Cardiac muscle cell (in vitro differentiated cells and primary cell): ENCODE measurements around the gene USB1. TPM values are rescaled to one million over a fixed set of nuclear protein-coding genes. Genes with fewer than 3 reads are reported as not detected.

Source experiments
- DNase-seq, 2 donors: peaks; one replicate each; pipeline versions ENCODE4 v3.0.0 to v3.0.0-alpha.2; 2010 to 2017; ENCODE audit warnings: low read depth in 1 of 2, low spot score in 1 of 2
- H3K27ac ChIP-seq: fragments of 200-600 bp; sonication (generic); 2 replicates; pipeline ENCODE4 v1.5.1; 2016
- H3K27me3 ChIP-seq: fragments of 200-600 bp; sonication (generic); 2 replicates; pipeline ENCODE4 v1.6.0; 2016; ENCODE audit warnings: control low read depth
- H3K36me3 ChIP-seq: fragments of 200-600 bp; sonication (generic); 2 replicates; pipeline ENCODE4 v1.5.1; 2016; ENCODE audit warnings: control low read depth
- H3K4me1 ChIP-seq: fragments of 200-600 bp; sonication (generic); 2 replicates; pipeline ENCODE4 v1.8.1; 2017; ENCODE audit warnings: low read depth, mild to moderate bottlenecking, mixed run types
- H3K4me3 ChIP-seq: fragments of 200-600 bp; sonication (generic); 2 replicates; pipeline ENCODE4 v1.5.1; 2016; ENCODE audit warnings: mild to moderate bottlenecking
- H3K9me3 ChIP-seq: fragments of 200-600 bp; sonication (generic); 2 replicates; pipeline ENCODE4 v1.5.1; 2017; ENCODE audit warnings: low read depth, mild to moderate bottlenecking, control low read depth
- polyA plus RNA-seq: library from polyadenylated mRNA; unstranded; fragments of >200 nt; fragmentation: Nextera tagmentation; extraction: Ambion mirVana; gene quantifications from 2 replicates; pipeline ENCODE4 v1.2.1, GENCODE V29; 2016
- total RNA-seq: library from RNA; depleted of rRNA; stranded (reverse); fragments of >200 nt; gene quantifications from 2 replicates; pipeline ENCODE4 v1.2.3, GENCODE V29; 2016
- TF ChIP-seq, protein P1 (sequence below): IDR thresholded peaks from 2 replicates; pipeline ENCODE4 v1.5.1; 2012; ENCODE audit warnings: low read depth, mild to moderate bottlenecking, low read length

The USB1 gene
- total and polyA plus RNA-seq, 2 experiments from 2014 or later: 48.3 to 60.8 TPM

DNA sequence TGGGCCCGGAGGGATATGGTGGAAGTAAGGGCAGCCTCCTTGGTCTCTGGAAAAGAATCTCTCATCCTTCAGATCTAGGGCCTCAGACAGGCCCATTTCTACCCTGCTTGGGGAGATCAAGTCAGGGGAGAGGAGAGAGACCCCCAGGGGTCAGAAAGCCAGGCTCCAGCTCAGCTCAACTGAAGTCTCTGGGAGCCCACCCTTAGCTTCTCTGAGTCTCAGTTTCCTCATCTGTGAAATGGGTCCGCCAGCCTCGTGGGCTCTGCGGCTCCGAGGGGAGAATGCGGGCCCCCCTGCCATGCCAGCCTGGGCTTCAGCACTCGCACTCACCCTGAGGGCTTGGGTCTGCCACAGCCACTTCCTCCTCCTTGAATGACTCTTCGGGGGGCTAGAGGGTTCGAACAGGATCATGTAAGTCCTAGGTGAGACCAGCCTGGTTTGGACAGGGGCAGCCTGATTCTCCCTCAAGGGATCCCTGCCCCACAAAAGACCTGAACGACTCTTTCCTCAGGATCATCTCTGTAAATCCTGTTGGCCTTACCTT lies 37.0 kb upstream of the USB1 start:
- no peaks in the 10 kb centered on the region for H3K36me3 ChIP-seq
- H3K9me3 ChIP-seq: no peaks in the 10 kb centered on the region
- TF ChIP-seq, protein P1, sequence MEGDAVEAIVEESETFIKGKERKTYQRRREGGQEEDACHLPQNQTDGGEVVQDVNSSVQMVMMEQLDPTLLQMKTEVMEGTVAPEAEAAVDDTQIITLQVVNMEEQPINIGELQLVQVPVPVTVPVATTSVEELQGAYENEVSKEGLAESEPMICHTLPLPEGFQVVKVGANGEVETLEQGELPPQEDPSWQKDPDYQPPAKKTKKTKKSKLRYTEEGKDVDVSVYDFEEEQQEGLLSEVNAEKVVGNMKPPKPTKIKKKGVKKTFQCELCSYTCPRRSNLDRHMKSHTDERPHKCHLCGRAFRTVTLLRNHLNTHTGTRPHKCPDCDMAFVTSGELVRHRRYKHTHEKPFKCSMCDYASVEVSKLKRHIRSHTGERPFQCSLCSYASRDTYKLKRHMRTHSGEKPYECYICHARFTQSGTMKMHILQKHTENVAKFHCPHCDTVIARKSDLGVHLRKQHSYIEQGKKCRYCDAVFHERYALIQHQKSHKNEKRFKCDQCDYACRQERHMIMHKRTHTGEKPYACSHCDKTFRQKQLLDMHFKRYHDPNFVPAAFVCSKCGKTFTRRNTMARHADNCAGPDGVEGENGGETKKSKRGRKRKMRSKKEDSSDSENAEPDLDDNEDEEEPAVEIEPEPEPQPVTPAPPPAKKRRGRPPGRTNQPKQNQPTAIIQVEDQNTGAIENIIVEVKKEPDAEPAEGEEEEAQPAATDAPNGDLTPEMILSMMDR: no peak
- no peak for DNase-seq
- no peaks in the 10 kb centered on the region for H3K27me3 ChIP-seq
- no peaks in the 10 kb centered on the region for H3K4me1 ChIP-seq
- H3K4me3 ChIP-seq: no peak overlapping the region
- no peak overlapping the region for H3K27ac ChIP-seq

DNA sequence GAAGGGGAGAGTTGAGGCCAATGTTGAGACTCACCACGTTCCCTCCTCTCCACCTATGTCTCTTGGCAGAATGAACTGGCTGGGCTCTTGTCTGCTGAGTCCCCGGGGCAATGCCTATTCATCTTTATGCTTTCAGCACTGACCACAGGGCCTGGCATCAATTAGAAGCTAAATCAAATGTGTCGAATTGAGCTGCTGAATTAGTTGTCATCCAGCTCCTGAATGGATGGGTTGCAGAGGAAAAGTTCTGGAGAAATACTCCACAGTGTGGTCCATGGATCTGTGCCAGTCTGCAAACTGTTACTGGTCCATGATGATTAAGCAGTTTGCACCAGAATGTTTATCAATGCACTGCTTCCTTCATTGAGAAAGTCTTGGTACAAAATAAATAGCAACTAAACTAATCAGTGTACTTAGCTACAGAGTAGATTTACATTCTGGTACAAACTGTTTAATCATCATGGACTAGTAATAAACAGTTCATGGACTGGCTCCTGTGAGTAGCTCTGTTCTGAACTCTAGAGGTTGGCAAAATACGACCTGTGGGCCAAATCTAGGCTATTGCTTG lies 34.9 kb upstream of the USB1 start:
- DNase-seq: peak in 1 of 2 donors; percentile 50
- H3K27ac ChIP-seq: no peak overlapping the region
- H3K27me3 ChIP-seq: no peaks in the 10 kb centered on the region
- TF ChIP-seq, protein P1: no peak
- no peaks in the 10 kb centered on the region for H3K36me3 ChIP-seq
- H3K4me3 ChIP-seq: no peak overlapping the region
- H3K4me1 ChIP-seq: no peaks in the 10 kb centered on the region
- no peaks in the 10 kb centered on the region for H3K9me3 ChIP-seq

GRCh38 chr16:57966986-57967385 lies 34.2 kb upstream of the USB1 start:
- Histone ChIP-seq H3K36me3 (no peaks in the 10 kb centered on the region), H3K4me1 (no peaks in the 10 kb centered on the region), H3K27ac (no peak overlapping the region), H3K4me3 (no peak overlapping the region), H3K27me3 (no peaks in the 10 kb centered on the region), H3K9me3 (no peaks in the 10 kb centered on the region)
- TF ChIP-seq, protein P1: no peak
- DNase-seq: no peak

- TF ChIP-seq, protein P1: no peak
- H3K9me3 ChIP-seq: no peaks in the 10 kb centered on the region
- no peak for DNase-seq
- H3K27me3 ChIP-seq: no peaks in the 10 kb centered on the region
- H3K4me1 ChIP-seq: no peaks in the 10 kb centered on the region
- H3K4me3 ChIP-seq: no peak overlapping the region
- H3K36me3 ChIP-seq: no peaks in the 10 kb centered on the region
- no peak overlapping the region for H3K27ac ChIP-seq
Observed at GRCh38 chr16:57967916-57968315, 33.3 kb upstream of the USB1 start.

DNA sequence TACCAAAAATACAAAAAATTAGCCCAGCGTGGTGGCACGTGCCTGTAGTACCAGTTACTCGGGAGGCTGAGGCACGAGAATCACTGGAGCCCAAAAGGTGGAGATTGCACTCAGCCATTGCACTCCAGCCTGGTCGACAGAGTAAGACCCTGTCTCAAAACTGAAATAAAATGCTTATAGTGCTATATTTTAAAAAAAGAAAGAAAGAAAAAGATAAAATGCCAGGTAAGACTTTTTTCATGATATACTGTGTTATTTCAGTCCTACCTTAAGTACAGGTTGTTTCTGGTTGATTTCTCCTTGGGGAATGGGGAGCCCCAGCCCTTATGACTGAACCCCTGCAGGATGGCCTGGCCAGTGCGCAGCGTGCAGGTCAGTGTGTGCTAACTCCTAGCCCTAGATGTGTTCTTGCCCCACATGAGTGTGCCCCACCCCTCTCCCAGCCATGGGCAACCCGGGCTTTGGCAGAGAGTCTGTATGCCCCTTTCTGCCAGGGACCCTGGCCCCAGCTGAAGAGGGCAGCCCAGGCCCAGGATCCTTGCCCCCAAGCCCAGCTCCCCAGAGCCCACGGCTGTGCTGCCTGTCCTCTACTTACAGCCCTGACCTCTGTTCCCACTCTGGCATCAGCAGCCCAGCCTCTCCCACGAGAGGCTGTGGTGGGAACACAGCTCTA lies 31.6 kb upstream of the USB1 start:
- Histone ChIP-seq H3K27ac (no peak overlapping the region), H3K9me3 (no peaks in the 10 kb centered on the region), H3K27me3 (no peaks in the 10 kb centered on the region), H3K36me3 (no peaks in the 10 kb centered on the region), H3K4me1 (no peaks in the 10 kb centered on the region), H3K4me3 (no peak overlapping the region)
- no peak for DNase-seq
- TF ChIP-seq, protein P1: no peak
